Panc1 (cell line): Measurements from ENCODE around the gene PROKR2.

Source experiments
- POLR2AphosphoS5 ChIP-seq: IDR thresholded peaks from 2 replicates; pipeline ENCODE4 v1.6.1; 2012; ENCODE audit warnings: mild to moderate bottlenecking, low read depth, low read length, moderate library complexity
- TF ChIP-seq, protein P1 (sequence below): fragments of 450-650 bp; IDR thresholded peaks from 2 replicates; pipeline ENCODE4 v1.5.1; 2017; ENCODE audit warnings: mild to moderate bottlenecking
- TF ChIP-seq, protein P2 (sequence below), 2 experiments: IDR thresholded peaks; 2 replicates each; pipeline ENCODE4 v1.6.1; 2011 to 2012; ENCODE audit warnings: low read depth in 2 of 2, control low read depth in 1 of 2, low read length in 1 of 2, mild to moderate bottlenecking in 1 of 2, moderate library complexity in 1 of 2; ENCODE audit not compliant: insufficient read depth in 1 of 2

DNA sequence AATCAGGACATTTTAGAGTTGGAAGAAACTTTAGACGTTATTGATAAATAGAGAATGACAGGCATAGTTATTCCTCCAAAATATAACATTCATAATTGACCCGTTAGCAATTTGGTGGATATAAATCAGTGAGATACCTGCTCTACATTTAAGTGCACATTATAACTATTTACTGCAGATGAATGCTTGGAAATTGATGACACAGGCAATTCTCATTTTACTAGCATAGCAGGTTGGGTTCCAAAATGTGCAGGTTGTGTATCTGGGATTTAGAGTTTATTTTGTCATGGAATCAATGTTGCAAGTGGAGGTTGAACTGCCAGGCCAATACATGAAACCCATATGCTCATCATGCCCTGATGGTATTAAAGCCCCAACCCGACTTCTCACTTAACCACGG is 44.4 kb upstream of the PROKR2 start:
- TF ChIP-seq POLR2AphosphoS5 = no peak
- TF ChIP-seq, protein P1, sequence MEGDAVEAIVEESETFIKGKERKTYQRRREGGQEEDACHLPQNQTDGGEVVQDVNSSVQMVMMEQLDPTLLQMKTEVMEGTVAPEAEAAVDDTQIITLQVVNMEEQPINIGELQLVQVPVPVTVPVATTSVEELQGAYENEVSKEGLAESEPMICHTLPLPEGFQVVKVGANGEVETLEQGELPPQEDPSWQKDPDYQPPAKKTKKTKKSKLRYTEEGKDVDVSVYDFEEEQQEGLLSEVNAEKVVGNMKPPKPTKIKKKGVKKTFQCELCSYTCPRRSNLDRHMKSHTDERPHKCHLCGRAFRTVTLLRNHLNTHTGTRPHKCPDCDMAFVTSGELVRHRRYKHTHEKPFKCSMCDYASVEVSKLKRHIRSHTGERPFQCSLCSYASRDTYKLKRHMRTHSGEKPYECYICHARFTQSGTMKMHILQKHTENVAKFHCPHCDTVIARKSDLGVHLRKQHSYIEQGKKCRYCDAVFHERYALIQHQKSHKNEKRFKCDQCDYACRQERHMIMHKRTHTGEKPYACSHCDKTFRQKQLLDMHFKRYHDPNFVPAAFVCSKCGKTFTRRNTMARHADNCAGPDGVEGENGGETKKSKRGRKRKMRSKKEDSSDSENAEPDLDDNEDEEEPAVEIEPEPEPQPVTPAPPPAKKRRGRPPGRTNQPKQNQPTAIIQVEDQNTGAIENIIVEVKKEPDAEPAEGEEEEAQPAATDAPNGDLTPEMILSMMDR = no peak
- TF ChIP-seq, protein P2, sequence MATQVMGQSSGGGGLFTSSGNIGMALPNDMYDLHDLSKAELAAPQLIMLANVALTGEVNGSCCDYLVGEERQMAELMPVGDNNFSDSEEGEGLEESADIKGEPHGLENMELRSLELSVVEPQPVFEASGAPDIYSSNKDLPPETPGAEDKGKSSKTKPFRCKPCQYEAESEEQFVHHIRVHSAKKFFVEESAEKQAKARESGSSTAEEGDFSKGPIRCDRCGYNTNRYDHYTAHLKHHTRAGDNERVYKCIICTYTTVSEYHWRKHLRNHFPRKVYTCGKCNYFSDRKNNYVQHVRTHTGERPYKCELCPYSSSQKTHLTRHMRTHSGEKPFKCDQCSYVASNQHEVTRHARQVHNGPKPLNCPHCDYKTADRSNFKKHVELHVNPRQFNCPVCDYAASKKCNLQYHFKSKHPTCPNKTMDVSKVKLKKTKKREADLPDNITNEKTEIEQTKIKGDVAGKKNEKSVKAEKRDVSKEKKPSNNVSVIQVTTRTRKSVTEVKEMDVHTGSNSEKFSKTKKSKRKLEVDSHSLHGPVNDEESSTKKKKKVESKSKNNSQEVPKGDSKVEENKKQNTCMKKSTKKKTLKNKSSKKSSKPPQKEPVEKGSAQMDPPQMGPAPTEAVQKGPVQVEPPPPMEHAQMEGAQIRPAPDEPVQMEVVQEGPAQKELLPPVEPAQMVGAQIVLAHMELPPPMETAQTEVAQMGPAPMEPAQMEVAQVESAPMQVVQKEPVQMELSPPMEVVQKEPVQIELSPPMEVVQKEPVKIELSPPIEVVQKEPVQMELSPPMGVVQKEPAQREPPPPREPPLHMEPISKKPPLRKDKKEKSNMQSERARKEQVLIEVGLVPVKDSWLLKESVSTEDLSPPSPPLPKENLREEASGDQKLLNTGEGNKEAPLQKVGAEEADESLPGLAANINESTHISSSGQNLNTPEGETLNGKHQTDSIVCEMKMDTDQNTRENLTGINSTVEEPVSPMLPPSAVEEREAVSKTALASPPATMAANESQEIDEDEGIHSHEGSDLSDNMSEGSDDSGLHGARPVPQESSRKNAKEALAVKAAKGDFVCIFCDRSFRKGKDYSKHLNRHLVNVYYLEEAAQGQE (IDR thresholded peaks at IDR 0.05; ENCODE audit: insufficient read depth in 1 of 2, low read depth in 2 of 2, low read length in 1 of 2) = no peak
